HCT116 (cell line): Measurements from ENCODE around the gene ACVR1B.

ENCODE experiments used
- POLR2A ChIP-seq: IDR thresholded peaks from 2 replicates; pipeline ENCODE4 v1.7.0; 2011; ENCODE audit warnings: borderline replicate concordance; ENCODE audit not compliant: insufficient read depth, insufficient read length; ENCODE audit errors: extremely low read depth
- POLR2AphosphoS5 ChIP-seq: IDR thresholded peaks from 2 replicates; pipeline ENCODE4 v1.6.1; 2011; ENCODE audit warnings: mild to moderate bottlenecking, low read depth, low read length, moderate library complexity
- RAD21 ChIP-seq: IDR thresholded peaks from 2 replicates; pipeline ENCODE4 v1.6.1; 2012; ENCODE audit warnings: low read depth, mild to moderate bottlenecking
- SP1 ChIP-seq: IDR thresholded peaks from 2 replicates; pipeline ENCODE4 v1.6.1; 2012; ENCODE audit warnings: low read depth
- TF ChIP-seq, protein P1 (sequence below), 3 experiments: fragments of 200-600 bp in 1 of 3; sonication (generic) in 1 of 3; IDR thresholded peaks in 2 of 3; conservative IDR thresholded peaks in 1 of 3; 2 replicates each; pipeline ENCODE4 v1.5.1; 2012 to 2017; ENCODE audit warnings: low read depth in 2 of 3, low read length in 2 of 3, antibody characterized with exemption in 1 of 3, borderline replicate concordance in 1 of 3, control low read depth in 1 of 3, mild to moderate bottlenecking in 1 of 3, mixed read lengths in 1 of 3, mixed run types in 1 of 3, moderate library complexity in 1 of 3; ENCODE audit not compliant: insufficient read depth in 1 of 3
- TF ChIP-seq, protein P2 (sequence below): IDR thresholded peaks from 2 replicates; pipeline ENCODE4 v1.6.1; 2012
- TF ChIP-seq, protein P3 (sequence below): IDR thresholded peaks from 2 replicates; pipeline ENCODE4 v1.6.1; 2012

DNA sequence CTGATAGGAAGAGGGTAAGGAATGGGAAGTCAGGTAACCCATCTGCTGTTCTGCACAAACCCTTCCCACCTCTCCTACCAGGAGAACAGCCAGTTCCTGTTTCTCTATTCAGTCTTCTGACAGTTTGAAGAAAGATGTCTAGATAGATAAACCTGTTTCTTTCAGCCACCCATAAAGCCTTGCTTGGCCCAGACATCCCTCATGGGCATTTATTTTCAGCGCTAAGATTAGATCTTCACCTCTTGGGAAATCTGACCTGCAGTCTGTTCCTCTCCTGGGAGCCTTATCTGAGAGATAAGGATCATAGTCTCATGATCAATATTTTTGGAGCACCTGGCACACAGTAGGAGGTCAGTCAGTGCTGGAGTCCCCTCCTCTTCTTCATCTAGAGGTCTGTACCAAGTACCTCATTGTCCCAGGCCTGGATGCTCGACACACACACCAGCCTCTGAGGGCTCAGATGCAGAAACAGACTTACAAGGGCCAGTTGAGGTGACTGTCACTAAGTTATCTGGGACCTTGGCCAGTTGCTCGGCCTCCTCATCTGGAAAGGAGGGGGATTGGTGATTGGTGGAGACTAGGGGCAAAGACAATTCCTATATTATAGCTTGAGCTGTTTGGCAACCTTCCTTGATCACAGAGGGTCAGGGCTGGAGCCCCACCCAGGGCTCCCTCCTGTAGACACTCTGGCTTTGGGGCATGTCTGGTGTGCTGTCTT is 26.0 kb upstream of the ACVR1B start:
- no peak for TF ChIP-seq POLR2A
- TF ChIP-seq, protein P1, sequence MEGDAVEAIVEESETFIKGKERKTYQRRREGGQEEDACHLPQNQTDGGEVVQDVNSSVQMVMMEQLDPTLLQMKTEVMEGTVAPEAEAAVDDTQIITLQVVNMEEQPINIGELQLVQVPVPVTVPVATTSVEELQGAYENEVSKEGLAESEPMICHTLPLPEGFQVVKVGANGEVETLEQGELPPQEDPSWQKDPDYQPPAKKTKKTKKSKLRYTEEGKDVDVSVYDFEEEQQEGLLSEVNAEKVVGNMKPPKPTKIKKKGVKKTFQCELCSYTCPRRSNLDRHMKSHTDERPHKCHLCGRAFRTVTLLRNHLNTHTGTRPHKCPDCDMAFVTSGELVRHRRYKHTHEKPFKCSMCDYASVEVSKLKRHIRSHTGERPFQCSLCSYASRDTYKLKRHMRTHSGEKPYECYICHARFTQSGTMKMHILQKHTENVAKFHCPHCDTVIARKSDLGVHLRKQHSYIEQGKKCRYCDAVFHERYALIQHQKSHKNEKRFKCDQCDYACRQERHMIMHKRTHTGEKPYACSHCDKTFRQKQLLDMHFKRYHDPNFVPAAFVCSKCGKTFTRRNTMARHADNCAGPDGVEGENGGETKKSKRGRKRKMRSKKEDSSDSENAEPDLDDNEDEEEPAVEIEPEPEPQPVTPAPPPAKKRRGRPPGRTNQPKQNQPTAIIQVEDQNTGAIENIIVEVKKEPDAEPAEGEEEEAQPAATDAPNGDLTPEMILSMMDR (IDR thresholded peaks at IDR 0.05 in 2 of 3, conservative IDR thresholded peaks at IDR 0.05 in 1 of 3; ENCODE audit: borderline replicate concordance in 1 of 3, insufficient read depth in 1 of 3, low read depth in 2 of 3, low read length in 2 of 3) = no peak
- no peak for TF ChIP-seq POLR2AphosphoS5
- no peak for TF ChIP-seq SP1
- no peak for TF ChIP-seq RAD21
- TF ChIP-seq, protein P2, sequence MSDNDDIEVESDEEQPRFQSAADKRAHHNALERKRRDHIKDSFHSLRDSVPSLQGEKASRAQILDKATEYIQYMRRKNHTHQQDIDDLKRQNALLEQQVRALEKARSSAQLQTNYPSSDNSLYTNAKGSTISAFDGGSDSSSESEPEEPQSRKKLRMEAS = no peak
- TF ChIP-seq, protein P3, sequence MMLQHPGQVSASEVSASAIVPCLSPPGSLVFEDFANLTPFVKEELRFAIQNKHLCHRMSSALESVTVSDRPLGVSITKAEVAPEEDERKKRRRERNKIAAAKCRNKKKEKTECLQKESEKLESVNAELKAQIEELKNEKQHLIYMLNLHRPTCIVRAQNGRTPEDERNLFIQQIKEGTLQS = no peak
